Measurements from ENCODE around the gene HPS1. TPM values are rescaled to one million over a fixed set of nuclear protein-coding genes. Genes with fewer than 3 reads are reported as not detected.
A peak's percentile ranks its signal among the peaks of the same experiment; 100 is the strongest.

Gene HPS1
- total RNA-seq, 1 donor from 2014 or later: 63.3 TPM

DNA sequence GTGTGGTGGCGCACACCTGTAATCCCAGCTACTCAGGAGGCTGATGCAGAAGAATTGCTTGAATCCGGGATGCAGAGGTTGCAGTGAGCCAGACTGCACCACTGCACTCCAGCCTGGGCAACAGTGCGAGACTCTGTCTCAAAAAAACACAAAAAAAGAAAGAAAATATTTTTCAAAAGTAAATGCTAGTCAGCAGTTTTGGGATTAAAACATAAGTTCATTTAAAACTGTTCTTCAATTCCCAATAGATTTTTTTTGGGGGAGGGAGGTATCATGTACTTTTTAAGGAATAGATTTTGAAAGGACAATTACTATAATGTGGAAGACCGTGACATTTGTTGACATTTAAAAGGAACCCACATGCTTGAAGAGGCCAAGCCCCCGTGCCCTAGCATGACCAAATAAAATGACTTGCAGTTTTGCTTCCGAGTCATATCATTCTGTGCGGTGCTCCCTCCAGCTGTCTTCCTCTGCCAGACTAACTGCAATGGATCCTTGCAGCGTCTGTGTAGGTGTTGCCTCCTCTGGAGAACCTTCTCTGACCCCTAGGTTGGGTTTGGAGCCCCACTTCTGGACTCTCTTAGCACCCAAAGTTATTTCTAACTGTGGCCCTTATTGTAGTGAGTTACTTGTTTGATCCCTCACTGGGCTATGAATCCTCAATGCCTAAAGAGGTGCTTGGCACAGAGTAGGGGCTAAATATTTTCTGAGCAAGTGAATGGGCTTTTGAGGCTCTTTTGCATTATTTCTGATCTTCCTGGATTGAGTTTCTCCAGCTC, 17.4 kb upstream of the HPS1 start:
- no peak for DNase-seq (ENCODE audit: low spot score)

DNA sequence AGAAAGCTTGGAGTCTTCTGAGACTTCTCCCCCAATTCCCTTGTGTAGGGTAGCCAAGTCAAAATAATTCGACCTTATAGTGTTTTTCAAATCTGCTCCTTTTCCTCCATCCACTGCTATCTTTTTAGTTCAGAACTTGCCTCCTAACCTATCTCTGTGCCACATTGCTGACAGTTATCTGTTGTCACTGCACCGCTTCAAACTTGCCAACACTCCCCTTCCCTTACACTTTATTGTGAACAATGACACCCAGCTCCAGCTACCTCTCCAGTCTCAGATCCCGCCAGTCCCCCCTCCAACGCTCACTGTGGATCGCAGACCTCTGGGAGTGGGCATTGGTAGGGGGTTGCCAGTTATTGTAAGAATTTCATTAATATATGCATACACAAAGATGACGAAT, 16.3 kb upstream of the HPS1 start:
- DNase-seq (ENCODE audit: low spot score): no peak

DNA sequence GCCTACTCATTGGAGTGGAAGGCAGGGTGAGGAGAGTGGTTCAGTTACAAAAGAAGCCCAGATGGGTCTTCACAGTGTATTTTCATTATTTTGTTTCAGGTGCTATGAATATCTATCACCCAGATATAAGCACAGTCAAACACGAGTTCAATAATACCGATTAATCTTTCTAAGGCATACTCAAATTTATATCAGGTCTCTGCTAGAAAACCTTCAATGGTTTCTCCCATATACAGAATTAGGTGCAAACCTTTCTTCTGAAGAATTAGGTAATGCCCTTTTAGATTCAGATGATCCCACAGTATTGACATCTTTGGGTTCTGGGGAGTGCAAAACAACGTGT, 14.7 kb upstream of the HPS1 start:
- no peak for DNase-seq (ENCODE audit: low spot score)

DNA sequence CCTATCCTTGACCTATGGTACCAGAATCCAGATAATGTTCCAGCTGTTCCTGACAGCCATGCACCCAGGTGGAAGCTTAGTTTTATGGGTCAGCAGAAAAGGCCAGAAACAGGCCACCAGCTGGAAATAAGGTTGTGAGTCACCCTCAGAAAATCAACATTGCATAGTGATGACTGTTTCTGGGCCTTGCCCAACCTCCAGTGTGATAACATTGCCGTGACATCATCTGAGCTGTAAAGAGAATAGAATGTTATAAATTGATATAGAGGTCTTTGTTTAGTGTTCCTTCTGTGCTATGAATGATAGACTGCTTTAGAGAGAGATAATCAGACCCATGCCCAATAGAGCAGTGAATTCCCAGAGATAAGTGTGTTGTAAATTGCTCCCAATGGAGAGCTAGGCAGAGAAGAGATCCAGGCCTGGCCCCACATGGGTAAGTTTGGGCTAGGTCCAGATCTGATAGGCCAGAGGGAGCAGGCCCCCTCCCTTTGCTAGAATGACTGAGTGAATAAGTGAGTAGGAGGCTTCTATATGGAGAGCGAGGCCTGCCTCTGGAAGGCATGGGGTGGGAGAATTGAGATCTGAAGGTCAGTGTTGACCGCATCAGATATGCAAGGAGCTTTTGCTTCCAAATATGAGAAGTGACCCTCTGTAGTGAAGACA, 14.2 kb upstream of the HPS1 start:
- peak; percentile 67 for DNase-seq (ENCODE audit: low spot score)

DNA sequence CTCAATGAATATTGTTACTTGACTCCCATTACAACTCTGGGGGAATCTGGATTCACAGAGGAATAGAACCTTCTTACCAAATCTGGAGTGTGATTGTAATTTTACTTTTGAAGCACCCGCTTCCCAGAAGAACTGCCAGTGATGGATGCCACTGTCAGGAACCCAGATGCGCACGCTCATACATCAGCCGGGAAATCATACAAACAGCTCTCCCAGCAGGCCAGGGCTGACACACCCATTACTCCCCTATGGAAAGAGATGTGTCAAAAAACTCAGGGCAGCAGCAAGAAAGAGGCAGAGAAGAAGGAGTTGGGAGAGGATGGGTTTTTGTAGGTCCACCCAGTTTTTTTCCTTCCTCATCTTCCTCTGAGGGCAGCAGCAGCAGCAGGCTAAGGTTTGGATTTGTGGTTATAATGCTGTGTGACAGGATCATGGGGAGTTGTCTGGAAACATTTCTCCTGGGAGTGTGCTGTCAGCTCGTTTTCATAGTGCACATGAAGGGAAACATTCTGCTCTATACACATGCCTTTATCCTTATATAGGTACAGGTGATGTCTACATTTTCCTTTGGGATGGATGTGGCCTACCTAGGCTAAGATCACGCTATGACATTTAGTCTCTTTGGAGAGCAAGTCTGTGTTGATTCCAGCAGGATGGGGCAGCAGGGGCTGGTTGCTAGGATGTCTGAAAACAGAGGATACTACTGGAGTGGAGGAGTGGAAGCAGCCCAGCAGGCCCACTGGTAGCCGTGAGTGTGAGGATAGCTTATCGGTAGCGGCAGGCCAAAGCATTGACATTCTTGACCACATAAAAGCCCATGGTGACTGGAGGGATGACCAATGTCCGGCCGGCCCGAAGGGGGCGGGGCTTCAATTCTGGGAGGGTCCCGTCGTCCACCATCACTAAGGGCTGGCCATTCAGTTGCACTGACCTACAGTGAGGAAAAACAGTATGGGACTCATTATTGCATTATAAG, 12.4 kb upstream of the HPS1 start:
- DNase-seq (ENCODE audit: low spot score): no peak

DNA sequence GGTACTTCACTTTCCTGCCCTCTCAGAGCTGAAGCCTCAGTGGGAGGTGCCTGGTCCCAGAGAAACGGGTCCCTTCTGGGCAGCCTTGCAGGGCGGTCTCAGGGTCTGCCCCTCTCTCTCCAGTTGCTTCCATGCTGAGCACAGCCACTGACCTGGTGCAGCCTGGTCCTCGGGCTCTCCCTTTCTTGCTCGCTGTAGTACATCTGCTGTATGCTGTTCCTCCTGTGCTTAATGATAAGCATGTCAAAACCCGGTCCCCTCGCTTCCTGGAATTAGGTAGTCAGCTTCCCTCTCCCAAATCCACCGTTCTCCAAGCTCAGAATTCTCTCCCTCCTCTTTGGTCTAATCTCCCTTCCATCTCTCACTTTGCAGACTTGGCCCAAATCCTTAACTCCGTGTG, 11.0 kb upstream of the HPS1 start:
- no peak for DNase-seq (ENCODE audit: low spot score)

DNA sequence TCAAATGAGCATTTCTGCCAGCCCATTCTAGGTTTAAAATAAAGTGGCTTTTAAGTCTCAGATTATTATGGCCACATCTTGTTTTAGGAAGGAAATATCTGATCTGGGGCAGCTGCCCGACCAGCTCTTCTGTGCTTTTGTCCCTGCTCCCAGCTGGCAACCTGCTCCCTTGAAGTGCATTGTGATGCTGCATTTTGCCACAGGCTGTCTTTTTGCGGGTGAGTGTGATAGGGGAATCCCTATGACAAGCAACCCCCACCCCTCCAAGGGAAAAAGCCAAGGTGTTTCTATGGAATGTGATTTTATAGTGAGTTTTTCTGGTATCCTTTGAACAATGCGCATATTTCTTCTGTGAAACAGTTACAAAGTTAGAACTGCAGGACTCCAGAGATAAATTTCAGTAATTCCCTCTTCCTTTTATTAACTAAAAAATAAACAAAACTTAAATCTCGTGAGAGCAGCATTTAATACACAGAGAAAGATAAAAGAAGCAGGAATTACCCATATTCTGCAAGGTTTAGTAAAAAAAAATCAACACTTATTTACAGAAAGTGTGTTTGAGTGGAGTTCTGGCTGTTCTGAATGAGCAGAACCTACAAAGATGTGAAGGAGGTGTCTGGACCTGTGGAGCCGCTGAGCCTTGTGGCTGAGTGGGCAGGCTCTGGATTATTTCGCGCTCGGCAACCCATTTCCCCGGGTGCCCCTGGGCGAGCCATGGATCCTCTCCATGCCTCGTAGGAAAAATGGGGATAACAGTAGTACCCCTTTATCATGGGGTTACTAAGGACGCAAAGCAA, 10.1 kb upstream of the HPS1 start:
- no peak for DNase-seq (ENCODE audit: low spot score)

DNA sequence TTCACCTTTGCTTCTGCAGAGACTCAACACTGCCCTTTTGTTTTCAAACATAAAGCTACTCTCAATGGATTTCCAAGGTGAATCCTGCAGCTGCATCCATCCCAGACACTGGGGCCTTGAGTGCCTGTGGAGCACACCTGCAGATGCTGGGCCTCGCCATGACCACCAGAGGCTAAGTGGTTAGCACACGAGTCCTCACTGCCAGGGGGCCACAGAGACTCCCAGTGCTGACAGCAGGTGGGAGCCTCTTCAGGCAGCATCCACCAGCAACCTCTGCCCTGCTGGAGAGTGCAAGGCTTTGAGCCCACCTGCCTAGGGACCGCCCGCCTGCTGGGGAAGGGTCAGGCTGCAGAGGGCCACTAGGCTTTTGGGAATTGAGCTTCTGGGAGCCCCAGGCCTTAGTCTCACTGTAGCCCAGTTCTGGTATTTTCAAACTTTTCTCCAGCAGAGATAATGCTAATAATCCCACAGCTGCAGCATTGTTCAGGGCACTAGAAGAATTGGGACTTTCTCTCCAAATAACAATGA, 9.4 kb upstream of the HPS1 start:
- no peak for DNase-seq (ENCODE audit: low spot score)

DNA sequence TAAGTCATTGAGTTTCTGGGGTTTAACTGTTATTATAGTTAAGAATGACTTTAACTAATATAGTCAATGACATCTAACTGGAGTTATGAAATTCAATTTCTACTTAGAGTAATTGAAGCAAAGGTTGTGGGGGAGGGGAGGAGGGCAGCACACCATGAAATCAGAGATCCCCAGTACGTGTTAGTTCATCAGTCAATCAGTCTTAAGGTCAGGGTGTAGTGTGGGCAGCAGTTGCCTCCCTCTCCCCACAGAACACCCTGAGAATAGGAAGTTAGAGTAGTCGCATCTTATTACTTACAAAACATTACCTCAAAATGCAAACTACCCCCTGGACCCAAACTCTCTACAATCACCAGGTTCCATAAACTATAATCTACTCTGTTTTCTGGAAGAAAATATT, 7.0 kb upstream of the HPS1 start:
- no peak for DNase-seq (ENCODE audit: low spot score)

DNA sequence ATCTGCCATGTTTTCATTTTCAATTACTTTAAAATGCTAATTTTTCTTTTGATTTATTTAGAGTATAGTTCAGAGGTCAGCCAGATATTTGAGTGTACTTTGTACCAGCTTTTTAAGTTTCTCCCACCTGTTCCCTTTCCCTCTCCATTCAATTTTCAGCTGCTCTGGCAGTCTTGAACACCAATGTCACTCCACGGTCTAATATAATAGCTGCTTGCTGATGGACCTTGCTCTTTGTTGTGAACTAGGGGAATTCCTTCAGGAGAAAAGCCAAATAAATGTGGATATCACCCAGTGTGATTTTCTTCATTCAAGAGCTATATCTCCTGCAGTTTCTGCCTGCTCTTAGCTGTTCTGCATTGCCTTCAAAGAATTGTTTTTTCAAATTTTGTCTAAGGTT, 3.9 kb upstream of the HPS1 start:
- no peak for DNase-seq (ENCODE audit: low spot score)

DNA sequence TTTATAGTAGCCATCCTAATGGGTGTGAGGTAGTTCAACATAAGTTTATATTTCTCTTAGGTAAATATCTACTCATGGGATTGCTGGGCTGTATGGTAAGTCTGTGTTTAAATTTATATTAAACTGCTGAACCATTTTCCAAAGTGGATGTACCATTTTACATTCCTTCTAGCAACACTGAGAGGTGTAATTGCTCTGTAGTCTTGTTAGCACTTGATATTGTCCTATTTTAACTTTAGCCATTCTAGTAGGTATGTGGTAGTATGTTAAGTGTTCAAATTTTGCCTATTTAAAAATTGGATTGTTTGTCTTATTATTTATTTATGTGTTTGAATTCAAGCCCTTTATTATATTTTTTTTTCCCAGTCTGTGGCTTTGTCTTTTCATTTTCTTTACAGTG, 2.6 kb upstream of the HPS1 start:
- no peak for DNase-seq (ENCODE audit: low spot score)

DNA sequence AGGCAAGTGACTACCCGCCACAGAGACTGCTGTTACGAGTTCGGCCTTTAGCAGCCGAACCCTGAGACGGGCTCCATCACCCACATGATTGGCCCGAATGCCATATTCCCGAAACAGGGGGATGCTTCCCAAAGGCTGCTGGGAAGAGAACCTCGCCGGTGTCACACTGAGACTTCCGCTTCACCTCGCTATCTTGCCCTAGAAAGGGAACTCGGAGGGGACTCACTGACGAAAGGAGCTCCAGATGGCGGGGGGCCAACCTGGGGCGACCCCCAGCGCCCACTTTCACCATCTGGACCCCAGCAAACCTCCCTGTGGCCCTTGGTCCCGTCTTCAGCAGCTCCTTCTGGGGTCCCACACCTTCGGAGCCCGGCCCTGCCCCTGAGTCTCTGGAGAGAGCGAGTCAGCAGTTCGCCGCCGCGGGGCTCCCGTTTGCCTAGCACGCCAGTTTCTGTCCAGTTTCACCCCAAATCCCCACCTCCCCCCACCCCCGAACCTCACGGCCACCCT, 529 bp downstream of the HPS1 start:
- no peak for DNase-seq (ENCODE audit: low spot score)

DNA sequence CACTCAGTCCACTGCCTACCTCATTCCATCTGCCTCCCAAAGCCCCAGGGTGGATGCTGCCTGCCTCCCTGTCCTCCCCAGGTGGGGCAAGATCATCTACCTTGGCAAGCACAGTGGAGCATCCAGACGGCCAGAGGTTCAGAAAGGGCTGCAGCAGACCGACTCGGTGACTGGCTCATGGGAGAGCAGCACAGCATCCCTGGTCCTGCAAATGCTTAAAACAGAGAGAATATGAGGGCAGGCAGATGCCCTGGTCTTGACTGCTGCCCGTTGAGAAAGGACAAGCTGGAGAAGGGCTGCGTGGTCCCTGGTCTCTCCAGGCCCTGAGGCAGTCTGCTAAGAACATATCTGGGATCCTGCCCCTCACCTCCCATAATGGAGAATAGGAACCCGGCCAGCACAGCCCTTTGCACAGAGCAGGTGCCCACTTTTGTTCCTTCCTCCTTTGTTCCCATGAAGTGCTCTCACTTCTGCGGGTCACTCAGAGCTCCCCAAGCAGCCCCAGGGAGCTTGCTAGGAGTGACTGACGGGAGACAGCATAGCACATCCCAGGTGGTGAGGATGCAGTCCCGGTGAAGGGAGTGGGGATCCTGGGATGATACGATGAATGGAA, 1.4 kb downstream of the HPS1 start:
- DNase-seq (ENCODE audit: low spot score): no peak

DNA sequence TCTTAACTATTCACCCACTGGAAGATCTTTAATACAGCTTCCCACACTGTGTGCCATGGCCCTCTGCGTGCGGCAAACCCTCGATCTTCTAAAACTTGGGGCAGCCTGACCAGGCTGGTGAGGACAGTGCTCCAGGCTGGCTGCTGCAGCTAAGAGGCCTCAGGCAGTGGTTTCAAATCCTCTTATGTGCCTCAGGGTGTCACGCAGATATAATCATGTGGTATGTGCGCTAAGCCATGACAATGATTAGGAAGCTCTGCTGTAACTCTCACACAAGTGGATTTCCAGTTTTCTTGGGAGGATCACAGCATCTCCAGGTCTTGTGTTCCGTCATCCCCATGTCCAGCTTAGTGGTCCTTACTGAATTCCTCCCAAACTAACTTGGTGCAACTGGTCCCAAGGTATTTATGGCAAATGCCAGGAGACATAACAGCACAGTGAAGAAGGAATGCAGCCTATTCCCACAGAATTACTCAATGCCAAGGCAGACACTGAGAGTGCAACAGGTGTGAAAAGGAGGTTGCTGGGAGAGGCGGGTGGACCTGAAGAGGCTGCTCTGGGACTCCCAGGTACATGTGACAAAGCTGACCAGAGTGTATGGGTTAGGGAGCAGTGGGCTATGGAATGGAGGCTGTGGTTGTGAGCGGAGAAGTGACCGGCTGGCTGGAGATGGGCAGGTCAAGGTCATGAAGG, 2.3 kb downstream of the HPS1 start:
- no peak for DNase-seq (ENCODE audit: low spot score)

DNA sequence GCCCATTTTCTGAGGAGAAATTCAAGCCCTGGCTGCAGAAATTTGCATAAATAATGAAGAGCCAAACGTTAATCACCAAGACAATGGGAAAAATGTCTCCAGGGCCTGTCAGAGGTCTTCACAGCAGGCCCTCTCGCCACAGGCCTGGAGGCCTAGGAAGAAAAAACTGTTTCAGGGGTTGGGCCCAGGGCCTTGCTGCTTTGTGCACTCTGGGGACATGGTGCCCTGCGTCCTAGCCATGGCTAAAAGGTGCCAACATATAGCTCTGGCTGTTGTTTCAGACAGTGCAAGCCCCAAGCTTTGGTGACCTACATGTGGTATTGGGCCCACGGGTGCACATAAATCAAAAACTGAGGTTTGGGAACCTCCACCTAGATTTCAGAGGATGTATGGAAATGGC, 8.0 kb downstream of the HPS1 start:
- DNase-seq (ENCODE audit: low spot score): no peak

DNA sequence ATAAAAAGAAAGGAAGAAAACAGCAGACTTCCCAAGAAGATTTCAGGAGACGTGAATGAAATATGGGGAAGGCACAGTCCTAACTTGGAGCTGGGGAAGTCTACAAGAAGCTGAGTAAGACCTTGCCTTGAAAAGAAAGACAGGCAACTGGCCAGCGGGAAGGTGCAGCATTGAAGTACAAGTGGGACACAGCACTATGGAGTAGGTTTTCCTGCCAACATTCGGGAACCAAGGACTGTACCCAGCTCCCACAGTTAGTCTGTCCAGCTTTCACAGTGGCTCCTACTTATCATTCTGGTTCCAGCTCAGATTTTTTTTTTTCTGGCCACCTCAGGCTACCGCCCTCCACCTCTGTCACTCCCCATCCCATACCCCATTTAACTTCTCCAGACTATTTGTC, 10.0 kb downstream of the HPS1 start:
- DNase-seq (ENCODE audit: low spot score): no peak

DNA sequence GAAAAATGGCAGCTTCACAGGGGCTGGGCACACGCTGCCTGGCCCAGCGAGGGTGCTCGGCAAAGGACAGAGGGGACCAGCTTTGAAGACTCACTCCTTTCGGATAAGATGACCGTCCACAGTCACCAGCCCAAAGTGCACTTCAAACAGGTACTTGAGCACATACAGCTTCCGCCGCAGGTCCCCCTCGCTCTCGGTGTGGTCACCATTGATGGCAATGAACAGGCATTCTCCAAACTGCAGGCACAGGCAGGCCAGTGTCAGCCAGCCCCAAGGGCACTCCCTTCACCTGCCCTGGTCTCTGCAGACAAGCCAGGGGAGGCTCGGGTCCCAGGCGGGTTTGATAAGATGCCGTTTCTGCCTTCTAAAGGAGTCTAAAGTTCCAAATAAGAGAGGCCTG, 11.6 kb downstream of the HPS1 start:
- no peak for DNase-seq (ENCODE audit: low spot score)

DNA sequence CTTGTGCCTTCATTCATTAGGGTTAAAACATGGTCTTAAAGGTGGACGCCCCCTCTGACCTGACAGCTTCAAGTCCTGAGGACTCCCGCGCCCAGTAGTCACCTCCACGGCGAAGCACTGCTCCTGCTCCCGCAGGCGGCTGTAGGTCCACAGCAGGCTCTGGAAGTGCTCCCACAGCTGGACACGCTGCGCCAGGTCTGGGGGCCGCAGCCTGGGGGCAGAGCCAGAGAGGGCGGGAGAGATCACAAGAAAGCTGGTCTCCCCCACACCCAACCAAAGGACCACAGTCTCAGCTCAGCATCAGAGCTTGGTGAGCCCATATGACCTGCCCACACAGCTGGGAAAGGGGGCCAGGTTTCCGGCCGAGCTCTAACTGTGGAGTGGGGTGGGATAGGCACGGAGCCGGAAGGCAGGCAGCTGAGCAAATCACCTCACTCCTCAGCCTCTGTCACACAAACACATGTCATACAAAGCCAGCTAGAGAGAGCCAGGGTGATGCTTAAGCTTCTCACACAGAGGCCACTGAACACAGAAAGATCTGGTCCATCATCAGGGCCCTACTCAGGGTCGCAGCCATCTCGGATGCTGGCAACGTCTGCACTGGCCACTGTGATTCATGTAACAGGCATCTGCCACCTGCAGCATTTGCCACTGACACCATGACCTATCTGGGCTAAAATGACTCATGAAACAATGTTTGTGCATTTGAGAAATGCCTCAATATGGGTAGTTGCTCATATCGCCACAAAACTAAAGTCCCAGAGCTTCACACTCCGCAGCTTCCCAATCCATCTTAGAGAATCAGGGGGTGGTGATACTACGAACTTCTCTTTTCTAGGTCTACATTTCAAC, 12.6 kb downstream of the HPS1 start:
- no peak for DNase-seq (ENCODE audit: low spot score)

DNA sequence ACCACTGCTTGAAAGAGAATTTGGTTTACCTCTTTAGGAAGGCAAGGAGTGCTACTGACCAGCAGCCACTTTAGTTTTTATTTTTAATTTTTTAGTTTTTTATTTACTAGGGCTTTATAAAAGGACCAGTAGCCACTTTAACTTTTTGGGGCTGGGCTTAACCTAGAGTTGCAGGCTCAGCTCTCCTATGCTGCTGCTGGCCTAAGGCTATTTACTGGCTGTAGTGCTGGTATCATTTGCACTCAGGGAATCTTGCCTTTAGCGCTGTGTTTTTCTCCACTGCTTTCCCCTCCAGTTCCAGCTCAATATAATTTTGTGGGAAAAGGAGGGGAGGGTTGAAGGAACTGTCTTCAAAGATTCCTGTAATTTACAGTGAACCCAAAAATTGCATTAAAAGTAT, 13.4 kb downstream of the HPS1 start:
- DNase-seq (ENCODE audit: low spot score): no peak
